ENCODE results near the gene RELT.

DNA sequence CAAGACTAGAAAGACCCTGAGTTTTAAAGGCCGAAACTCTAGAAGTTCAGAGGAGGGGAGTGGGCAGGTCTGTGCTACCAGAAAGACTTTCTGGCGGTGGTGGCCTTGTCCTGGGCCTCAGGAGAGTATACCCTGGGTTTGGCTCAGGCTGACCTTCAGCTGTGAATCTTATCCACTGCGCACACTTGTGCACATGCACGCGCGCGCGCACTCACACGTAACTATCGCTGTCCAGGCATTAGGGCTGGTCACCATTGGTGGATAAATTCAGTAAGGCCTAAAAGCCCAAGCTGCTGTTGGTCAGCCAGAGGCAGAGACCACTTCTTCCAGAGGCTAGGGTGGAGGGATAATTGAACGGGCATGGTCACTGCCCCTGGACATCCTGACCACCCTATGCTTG, 43.0 kb upstream of the RELT start:
- TF ChIP-seq, protein P1, sequence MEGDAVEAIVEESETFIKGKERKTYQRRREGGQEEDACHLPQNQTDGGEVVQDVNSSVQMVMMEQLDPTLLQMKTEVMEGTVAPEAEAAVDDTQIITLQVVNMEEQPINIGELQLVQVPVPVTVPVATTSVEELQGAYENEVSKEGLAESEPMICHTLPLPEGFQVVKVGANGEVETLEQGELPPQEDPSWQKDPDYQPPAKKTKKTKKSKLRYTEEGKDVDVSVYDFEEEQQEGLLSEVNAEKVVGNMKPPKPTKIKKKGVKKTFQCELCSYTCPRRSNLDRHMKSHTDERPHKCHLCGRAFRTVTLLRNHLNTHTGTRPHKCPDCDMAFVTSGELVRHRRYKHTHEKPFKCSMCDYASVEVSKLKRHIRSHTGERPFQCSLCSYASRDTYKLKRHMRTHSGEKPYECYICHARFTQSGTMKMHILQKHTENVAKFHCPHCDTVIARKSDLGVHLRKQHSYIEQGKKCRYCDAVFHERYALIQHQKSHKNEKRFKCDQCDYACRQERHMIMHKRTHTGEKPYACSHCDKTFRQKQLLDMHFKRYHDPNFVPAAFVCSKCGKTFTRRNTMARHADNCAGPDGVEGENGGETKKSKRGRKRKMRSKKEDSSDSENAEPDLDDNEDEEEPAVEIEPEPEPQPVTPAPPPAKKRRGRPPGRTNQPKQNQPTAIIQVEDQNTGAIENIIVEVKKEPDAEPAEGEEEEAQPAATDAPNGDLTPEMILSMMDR (conservative IDR thresholded peaks at IDR 0.05; ENCODE audit: low read length) = no peak
- TF ChIP-seq EZH2phosphoT487 (IDR thresholded peaks at IDR 0.05; ENCODE audit: borderline replicate concordance, low read depth, low read length) = no peak
